Forelimb muscle (tissue), 1 donor: ENCODE data around the gene SIGLEC7. TPM values are rescaled to one million over a fixed set of nuclear protein-coding genes. Genes with fewer than 3 reads are reported as not detected.
"Not testable (repeated sequence)": the region's sequence is repeated elsewhere in the genome, so short reads cannot be mapped to it uniquely, and the experiment has no call there.

Experiments
- DNase-seq: peaks from one replicate; pipeline ENCODE4 v3.0.0-alpha.2; 2013; ENCODE audit warnings: low read depth
- polyA plus RNA-seq: library from polyadenylated mRNA; unstranded; fragments of 120-200 nt; gene quantifications from one replicate; pipeline ENCODE4 v1.2.1, GENCODE V29; 2013; ENCODE audit not compliant: insufficient read length

The SIGLEC7 gene
- polyA plus RNA-seq, 1 donor: 0.37 TPM

DNA sequence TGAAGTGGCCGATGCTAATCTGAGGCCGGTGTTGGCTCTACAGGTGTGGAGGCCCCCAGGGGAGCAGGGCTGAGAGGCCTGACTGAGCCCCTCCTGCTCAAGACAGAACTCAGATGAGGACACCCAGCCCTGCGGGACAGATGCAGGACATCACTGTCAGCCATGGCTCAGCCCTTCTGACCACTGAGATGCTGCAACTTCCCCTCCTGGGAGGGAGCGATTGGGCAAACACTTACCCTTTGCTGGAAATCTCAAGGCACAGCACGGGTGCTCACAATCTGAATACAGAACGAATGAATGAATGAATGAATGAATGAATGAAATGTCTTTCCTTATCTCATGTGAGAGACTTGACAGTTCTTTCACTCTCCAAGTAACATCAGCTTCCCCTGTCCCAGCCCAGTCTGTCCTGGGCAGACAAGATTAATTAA is 3.5 kb upstream of the SIGLEC7 start:
- no peak for DNase-seq

- no peak for DNase-seq
Measured at GRCh38 chr19:51139299-51140014, 2.6 kb upstream of the SIGLEC7 start.

DNA sequence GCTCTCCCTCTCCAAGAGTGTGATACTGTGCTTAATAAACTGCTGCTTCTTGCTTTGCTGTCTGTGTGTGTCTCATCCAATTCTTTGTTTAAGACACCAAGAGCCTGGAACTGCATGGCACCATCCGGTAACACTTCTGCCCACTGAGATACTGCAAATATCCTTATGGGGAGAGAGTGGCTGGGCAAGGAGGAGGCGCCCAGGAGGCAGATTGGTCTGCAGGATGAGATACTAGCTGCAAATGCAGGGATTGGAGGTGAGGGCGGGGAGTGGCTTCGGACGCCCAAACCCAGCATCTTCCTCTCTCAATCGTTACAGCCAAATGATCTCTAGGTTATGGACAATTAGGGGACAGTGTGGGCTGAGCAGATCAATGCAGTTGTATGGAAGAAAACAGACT is 1.7 kb upstream of the SIGLEC7 start:
- DNase-seq: no peak

- DNase-seq: no peak
Measured at GRCh38 chr19:51141181-51141580, 920 bp upstream of the SIGLEC7 start.

DNA sequence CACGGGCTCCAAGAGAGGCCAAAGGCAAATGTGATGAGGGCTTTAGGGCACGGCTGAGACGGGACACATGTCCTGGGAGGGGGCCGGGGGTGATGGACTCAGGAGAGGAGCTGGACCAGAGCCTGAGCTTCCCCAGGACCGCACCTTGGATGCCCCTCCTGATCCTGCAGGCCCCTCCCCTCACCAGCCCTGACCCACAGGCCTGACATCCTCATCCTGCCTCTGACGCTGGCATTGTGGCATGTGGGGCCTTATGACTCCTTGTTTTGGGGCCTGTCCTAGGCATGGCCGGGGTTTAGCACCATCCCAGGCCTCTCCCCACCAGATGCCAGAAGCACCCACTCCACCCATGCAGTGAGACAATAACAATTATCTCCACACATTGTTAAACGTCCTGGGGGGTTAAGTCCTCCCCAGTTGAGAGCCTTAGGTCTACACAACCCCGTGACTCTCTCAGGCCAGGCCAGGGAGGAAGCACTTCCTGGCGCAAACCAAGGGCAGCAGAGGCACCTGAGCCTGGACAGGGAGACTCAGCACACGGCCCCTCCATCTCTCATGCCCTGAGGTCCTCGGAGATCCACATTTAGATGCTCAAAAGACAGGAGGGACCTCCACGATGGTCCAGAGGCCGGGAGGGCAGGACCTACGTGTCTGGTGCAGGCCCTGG is 841 bp downstream of the SIGLEC7 start:
- DNase-seq: not testable (repeated sequence)

- DNase-seq: no peak
Measured at GRCh38 chr19:51143486-51143885, 1.4 kb downstream of the SIGLEC7 start.

GRCh38 chr19:51144482-51145045 is 2.5 kb downstream of the SIGLEC7 start:
- no peak for DNase-seq

DNA sequence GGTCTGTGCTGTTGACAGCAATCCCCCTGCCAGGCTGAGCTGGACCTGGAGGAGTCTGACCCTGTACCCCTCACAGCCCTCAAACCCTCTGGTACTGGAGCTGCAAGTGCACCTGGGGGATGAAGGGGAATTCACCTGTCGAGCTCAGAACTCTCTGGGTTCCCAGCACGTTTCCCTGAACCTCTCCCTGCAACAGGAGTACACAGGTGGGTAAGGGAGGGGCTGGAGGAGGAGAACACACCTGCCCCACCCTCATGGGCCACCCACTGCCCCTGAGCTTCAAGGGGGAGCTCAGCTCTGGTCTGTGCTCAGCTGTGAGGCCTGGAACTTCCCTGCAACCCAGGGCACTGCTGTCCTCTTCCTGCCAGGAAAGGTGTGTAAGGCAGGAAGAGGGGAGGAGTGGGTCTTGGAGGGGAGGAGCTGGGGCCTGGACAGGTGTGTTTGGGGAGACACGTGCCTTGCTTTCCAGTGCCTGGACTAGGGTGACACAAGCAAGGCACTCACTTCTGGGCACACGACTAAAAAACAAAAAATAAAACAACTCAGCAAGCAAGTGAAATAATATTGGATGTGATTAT is 3.9 kb downstream of the SIGLEC7 start:
- no peak for DNase-seq

DNA sequence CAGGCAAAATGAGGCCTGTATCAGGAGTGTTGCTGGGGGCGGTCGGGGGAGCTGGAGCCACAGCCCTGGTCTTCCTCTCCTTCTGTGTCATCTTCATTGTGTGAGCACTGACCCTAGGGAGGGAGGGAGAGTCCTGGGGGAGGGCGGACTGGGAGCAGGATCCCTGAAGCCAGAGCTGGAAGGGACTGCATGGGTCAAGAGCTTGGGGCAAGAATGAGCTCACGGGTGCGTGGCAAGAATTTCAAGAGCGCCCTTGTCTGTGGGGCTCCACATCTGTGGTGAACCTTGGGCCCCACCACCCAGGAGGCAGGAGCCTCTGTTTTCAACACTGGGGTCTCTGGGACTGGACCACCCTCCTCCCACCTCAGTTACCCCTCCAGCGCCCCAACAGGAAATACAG is 4.7 kb downstream of the SIGLEC7 start:
- no peak for DNase-seq

DNA sequence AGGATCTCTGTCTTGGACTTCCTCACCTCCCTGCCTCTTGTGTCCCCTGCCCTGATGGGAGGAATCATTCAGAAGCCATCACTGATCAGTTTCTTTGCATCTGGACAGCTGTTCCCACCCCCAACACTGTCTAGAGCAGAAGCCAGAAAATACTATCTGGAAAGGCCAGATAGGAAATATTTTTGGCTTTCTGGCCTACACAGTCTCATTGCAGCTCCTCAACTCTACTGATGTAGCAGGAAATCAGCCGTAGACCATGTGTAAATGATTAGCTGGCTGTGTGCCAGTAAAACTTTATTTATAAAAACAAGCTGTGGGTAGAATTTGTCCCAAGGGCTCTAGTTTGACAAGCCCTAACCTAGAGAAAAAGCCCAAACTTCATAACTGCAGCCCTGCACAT is 5.6 kb downstream of the SIGLEC7 start:
- DNase-seq: no peak

GRCh38 chr19:51148580-51148979 is 6.5 kb downstream of the SIGLEC7 start:
- DNase-seq: no peak

DNA sequence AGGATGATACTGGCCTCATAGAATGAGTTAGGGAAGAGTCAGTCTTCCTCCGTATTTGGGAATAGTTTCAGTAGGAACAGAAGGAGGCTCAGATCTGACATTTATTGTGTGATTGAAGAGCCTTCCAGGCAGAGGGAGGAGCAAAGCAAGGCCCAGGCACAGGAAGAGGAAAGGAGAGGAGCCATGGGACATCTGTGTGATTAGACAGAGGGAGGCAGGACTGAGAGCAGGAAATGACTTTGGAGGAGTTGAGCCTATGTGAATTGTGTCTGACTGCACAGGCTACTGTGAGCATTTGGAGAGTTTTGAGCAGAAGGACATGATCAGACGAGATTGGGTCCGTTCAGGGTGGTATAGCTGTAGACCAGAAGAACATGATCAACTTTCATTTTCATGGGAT is 8.5 kb downstream of the SIGLEC7 start:
- DNase-seq: no peak

- no peak for DNase-seq
Measured at GRCh38 chr19:51156710-51157109, 14.6 kb downstream of the SIGLEC7 start.

DNA sequence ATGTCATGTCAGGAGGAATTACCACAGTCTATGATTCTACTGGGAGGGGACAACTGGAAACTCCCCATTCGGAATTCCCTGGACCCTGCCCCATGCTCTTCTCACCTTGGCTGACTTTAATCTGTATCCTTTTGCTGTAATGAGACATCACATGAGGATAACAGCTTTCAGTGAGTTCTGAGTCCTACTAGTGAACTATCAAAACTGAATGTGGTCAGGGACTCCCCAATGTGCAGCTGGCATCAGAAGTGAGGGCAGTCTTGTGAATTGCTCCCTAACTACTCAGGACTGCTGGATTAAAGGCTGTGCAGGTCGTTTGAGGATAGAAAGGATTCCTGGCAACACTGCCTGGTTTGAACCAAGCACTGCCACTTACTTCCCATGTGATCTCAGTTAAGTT is 15.2 kb downstream of the SIGLEC7 start:
- DNase-seq: no peak

DNA sequence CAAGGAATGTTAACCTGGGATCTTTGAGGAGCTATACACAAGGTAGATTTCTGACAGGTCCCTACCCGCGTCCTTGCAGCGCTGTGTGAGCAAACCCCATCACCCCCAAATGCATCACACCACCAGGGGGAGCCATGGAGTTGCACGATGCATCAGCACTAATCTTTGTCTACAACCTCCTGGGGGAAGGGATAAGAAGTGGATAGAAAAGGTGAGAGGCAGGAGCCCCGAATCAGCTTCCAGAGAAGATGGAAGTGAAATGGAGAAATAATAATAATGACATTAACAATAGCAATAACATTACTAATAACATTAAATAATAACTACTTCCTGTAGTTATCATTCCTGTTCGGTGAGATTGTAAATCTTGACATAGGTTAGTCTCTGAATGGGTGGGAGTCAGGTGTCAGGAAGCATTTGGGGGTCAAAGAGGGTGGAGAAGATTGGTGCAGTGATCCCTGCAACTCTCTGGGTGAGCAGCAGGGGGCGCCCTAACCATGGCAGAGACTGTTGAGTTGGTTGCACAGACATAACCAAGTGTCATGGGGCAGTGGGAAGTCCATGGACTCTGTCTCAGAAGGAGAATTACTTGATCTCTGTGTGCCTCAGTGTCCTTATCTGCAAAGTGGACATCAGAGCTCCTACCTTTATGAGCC is 16.5 kb downstream of the SIGLEC7 start:
- DNase-seq: no peak

- DNase-seq: no peak
Measured at GRCh38 chr19:51159656-51160055, 17.6 kb downstream of the SIGLEC7 start.

GRCh38 chr19:51161266-51161665 is 19.2 kb downstream of the SIGLEC7 start:
- DNase-seq: no peak

GRCh38 chr19:51161867-51162496 is 19.9 kb downstream of the SIGLEC7 start:
- no peak for DNase-seq

GRCh38 chr19:51163257-51163656 is 21.2 kb downstream of the SIGLEC7 start:
- no peak for DNase-seq

GRCh38 chr19:51164215-51164614 is 22.1 kb downstream of the SIGLEC7 start:
- DNase-seq: no peak

- no peak for DNase-seq
Measured at GRCh38 chr19:51166846-51167490, 24.9 kb downstream of the SIGLEC7 start.
